ENCODE measurements around the gene PELI1. TPM values are rescaled to one million over a fixed set of nuclear protein-coding genes. Genes with fewer than 3 reads are reported as not detected.

PELI1 gene, protein sequence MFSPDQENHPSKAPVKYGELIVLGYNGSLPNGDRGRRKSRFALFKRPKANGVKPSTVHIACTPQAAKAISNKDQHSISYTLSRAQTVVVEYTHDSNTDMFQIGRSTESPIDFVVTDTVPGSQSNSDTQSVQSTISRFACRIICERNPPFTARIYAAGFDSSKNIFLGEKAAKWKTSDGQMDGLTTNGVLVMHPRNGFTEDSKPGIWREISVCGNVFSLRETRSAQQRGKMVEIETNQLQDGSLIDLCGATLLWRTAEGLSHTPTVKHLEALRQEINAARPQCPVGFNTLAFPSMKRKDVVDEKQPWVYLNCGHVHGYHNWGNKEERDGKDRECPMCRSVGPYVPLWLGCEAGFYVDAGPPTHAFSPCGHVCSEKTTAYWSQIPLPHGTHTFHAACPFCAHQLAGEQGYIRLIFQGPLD
- total RNA-seq: 5.7 and 6.4 TPM in 2 replicates

DNA sequence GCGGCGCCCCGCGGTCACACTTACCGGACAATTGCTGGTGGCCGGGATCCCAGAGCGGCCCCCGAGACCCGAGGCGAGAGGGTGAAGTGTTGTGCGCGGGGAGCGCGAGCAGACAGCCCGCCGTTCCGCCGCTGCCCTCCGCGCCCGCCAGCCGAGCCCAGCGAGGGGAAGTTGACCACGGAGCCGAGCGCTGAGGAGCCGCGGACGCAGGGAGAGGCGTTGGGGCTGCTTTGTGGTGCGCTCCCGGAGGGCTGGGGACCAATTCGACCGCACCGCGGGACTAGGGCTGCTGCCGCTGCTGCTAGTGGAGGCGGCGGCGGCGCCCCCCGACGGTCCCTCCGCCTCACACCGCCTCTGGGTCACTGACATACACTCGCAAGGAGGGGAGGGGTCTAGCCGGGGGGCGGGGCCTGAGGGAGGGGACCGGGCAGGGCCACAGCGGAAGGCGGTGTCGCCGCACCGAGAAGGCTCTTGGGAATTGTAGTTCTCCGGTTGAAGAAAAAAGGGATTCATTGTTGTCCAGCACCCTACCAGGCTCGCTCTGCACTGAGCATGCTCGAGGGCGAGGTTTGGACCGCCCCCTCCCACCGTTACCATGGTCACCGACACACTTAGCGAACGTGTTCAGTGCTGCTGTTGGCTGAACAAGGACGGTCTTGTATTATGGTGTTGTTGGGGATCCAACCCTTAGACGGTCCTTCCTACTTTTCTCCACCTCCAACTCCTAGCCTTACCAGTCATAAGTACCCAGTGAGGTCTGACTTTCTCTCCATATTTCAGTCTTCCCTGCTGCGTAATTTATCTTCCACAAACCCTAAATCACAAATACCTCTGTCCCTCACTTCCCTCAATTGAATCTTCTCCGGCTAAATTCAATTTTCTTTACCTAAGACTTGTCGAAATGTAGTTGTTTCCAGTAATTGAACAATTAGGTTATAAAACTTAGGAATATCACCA, at the start of gene PELI1:
TSS of gene PELI1 (minus strand) at position 364 of the 957 bp plus-strand sequence. CDS start 36,110 bp downstream, outside the sequence.

Other genes starting within 250 kb of the PELI1 start
- 8.3 and 11.2 TPM in 2 replicates for gene VPS54, start 125.0 kb downstream of the PELI1 start, total RNA-seq